ENCODE data around the gene SUMO2.

DNA sequence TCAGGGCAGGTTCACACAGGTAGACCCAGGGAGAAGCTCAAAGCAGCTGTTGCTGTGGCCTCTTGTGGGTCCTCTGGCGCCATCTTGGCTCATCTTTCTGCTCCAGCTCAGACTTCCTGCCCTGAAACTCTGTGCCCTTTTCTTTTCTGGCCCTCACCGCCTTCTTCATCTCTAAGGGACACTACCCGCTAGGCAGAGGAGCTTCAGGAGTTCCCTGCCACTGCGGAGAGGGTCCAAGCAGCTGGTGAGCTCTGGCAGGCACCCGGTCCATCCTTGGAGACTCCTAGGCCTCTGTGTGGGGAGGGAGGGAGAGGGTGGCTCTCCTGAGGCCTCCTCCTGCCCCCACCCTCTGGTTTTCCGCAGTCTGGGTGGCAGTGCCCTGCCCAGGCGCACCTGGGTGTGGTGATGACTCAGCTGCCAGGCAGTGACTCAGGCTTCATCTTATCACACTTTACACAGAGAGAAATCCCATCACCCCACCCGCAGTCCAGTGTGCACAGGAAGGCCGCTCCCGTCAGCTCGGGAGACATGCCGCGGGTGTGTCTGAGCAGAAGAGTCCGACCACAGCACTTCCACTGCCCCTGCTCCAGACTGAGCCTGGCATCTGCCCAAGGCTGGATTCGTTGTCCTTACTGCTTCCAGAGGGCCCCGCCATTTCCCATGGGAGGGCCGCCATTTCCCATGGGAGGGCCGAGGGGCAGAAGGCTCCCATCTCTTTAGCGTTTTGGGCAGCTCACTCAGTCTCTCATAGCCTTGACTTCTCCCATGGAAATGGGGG is 58.5 kb downstream of the SUMO2 start:
- TF ChIP-seq CTCF (IDR thresholded peaks at IDR 0.05; ENCODE audit: poor library complexity) (no peak), EZH2phosphoT487 (IDR thresholded peaks at IDR 0.05; ENCODE audit: low read depth, severe bottlenecking, unreplicated experiment) (no peak)

Data from hepatocyte (in vitro differentiated cells).